ENCODE data around the gene EPRS1. TPM values are rescaled to one million over a fixed set of nuclear protein-coding genes. Genes with fewer than 3 reads are reported as not detected.

Gene EPRS1
- total and polyA plus RNA-seq, 4 donors = 42.6 to 99.0 (median 55.0) TPM

GRCh38 chr1:220077887-220078286, 31.6 kb upstream of the EPRS1 start:
- no peak for TF ChIP-seq CTCF (IDR thresholded peaks at IDR 0.05; ENCODE audit: control extremely low read depth, extremely low read depth)
- no peak overlapping the region for H3K27ac ChIP-seq (ENCODE audit: low read depth in 1 of 2, low read length in 1 of 2)
- H3K9ac ChIP-seq (ENCODE audit: insufficient read depth in 1 of 2, low read length in 2 of 2) = no peak overlapping the region
- no peaks in the 10 kb centered on the region for H3K27me3 ChIP-seq (ENCODE audit: control insufficient read depth in 3 of 3, insufficient read depth in 3 of 3, low read length in 2 of 3)
- no peaks in the 10 kb centered on the region for H3K4me1 ChIP-seq (ENCODE audit: control insufficient read depth in 5 of 5, insufficient read depth in 5 of 5, low read length in 5 of 5)
- peaks cover 0 to 10% (median 7%) of the 10 kb centered on the region in 4 donors for H3K36me3 ChIP-seq (ENCODE audit: control insufficient read depth in 4 of 4, insufficient read depth in 4 of 4, low read length in 4 of 4)
- 95 to 98% methylated on average over 3 of the region's 3 CpGs for WGBS, 2 donors
- no peak for ATAC-seq (ENCODE audit: insufficient read depth, low FRiP score)
- no peaks in the 10 kb centered on the region for H3K9me3 ChIP-seq (ENCODE audit: control insufficient read depth in 4 of 4, insufficient read depth in 3 of 4, low read length in 3 of 4)
- no peak for DNase-seq
- no peak overlapping the region for H3K4me3 ChIP-seq

- Histone ChIP-seq H3K9ac (ENCODE audit: insufficient read depth in 1 of 2, low read length in 2 of 2) (no peak overlapping the region), H3K27me3 (ENCODE audit: control insufficient read depth in 3 of 3, insufficient read depth in 3 of 3, low read length in 2 of 3) (no peaks in the 10 kb centered on the region), H3K9me3 (ENCODE audit: control insufficient read depth in 4 of 4, insufficient read depth in 3 of 4, low read length in 3 of 4) (no peaks in the 10 kb centered on the region), H3K4me1 (ENCODE audit: control insufficient read depth in 5 of 5, insufficient read depth in 5 of 5, low read length in 5 of 5) (no peaks in the 10 kb centered on the region), H3K36me3 (ENCODE audit: control insufficient read depth in 4 of 4, insufficient read depth in 4 of 4, low read length in 4 of 4) (peaks cover 3 to 18% (median 10%) of the 10 kb centered on the region in 4 donors), H3K27ac (ENCODE audit: low read depth in 1 of 2, low read length in 1 of 2) (no peak overlapping the region), H3K4me3 (no peak overlapping the region)
- no peak for DNase-seq
- TF ChIP-seq CTCF (IDR thresholded peaks at IDR 0.05; ENCODE audit: control extremely low read depth, extremely low read depth) = no peak
- 95 to 96% methylated on average over 4 of the region's 4 CpGs for WGBS, 2 donors
- ATAC-seq (ENCODE audit: insufficient read depth, low FRiP score) = no peak
Observed at GRCh38 chr1:220076861-220077762, 30.8 kb upstream of the EPRS1 start.

- H3K4me3 ChIP-seq = no peak overlapping the region
- 96 to 97% methylated on average over 3 of the region's 3 CpGs for WGBS, 2 donors
- no peak for ATAC-seq (ENCODE audit: insufficient read depth, low FRiP score)
Observed at GRCh38 chr1:220067269-220068204, 21.2 kb upstream of the EPRS1 start.

More at GRCh38 chr1:220067269-220068204, 21.2 kb upstream of the EPRS1 start:
- H3K27me3 ChIP-seq (ENCODE audit: control insufficient read depth in 3 of 3, insufficient read depth in 3 of 3, low read length in 2 of 3) = no peaks in the 10 kb centered on the region
- H3K27ac ChIP-seq (ENCODE audit: low read depth in 1 of 2, low read length in 1 of 2) = no peak overlapping the region
- TF ChIP-seq CTCF (IDR thresholded peaks at IDR 0.05; ENCODE audit: control extremely low read depth, extremely low read depth) = no peak
- no peaks in the 10 kb centered on the region for H3K4me1 ChIP-seq (ENCODE audit: control insufficient read depth in 5 of 5, insufficient read depth in 5 of 5, low read length in 5 of 5)
- no peaks in the 10 kb centered on the region for H3K9me3 ChIP-seq (ENCODE audit: control insufficient read depth in 4 of 4, insufficient read depth in 3 of 4, low read length in 3 of 4)
- peaks cover 9 to 39% (median 15%) of the 10 kb centered on the region in 4 donors for H3K36me3 ChIP-seq (ENCODE audit: control insufficient read depth in 4 of 4, insufficient read depth in 4 of 4, low read length in 4 of 4)
- no peak overlapping the region for H3K9ac ChIP-seq (ENCODE audit: insufficient read depth in 1 of 2, low read length in 2 of 2)
- no peak for DNase-seq

All from lung (tissue), 12 donors.